Stimulated activated CD4-positive, alpha-beta T cell treated with anti-CD3 and anti-CD28 coated beads, Interleukin-4, amount 100 ng/mL, for 48 hours (primary cell): ENCODE results near the gene LINC00305.

Experiments
- DNase-seq, 2 donors: peaks; one replicate each; pipeline ENCODE4 v3.0.0-alpha.2; 2020; ENCODE audit warnings: low read depth in 2 of 2

LINC00305 gene

DNA sequence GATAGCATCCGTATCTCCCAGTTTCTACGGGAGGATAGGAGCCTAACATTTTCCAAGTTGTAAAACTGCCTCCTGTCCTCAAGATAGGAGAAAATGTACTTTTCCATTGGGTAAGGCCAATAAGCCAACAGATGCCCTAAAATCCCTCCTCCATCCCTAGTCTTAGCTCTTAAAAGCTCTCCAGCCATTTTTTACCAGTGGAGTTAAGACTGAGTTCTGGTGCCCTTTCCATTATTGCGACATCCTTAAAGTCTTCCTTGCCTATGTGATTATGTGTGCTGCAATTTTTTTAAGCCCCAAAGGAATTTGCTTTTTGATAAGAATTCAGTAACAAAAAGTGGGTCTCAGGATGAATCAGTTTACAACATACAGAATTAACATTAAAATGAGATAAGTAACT is 33.0 kb downstream of the LINC00305 start:
- no peak for DNase-seq

GRCh38 chr18:64111950-64112349 is 36.9 kb downstream of the LINC00305 start:
- DNase-seq, result no peak

DNA sequence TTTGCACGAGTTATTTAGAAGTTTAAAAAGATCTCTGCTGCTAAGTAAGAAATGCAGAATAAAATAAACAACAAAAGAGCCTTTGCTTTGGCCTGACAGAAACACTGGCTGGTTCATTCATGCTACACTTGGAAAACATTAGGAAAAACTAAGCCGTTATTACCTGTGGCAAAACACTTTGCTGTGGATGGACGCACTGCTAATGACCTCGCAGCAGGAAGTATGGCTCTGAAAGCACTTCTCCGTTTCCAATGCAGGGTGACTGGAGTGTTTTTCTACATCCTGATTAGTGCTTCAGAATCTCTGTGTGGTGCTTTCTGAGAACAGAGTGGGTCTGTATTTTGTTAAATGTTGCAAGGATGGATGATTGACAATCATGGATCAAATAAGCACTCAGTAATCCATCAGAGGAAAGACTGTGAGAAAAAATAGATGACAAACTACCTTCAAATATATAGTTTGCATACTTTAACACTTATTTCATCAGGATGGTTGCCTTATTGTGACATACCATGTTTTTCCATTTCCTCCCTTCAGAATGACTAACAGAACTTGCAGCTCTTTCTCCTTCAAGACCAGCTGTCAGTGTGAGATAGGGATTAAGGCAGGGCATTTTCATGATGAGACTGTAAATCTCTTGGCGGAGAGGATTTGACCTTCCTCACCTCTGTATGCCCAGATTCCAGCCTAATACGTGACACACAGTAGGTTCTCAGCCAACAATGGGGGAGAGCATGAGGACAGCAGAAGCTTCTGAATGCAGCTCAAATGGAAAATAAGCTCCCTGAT is 38.0 kb downstream of the LINC00305 start:
- no peak for DNase-seq

GRCh38 chr18:64103986-64104385 is 44.9 kb downstream of the LINC00305 start:
- no peak for DNase-seq

DNA sequence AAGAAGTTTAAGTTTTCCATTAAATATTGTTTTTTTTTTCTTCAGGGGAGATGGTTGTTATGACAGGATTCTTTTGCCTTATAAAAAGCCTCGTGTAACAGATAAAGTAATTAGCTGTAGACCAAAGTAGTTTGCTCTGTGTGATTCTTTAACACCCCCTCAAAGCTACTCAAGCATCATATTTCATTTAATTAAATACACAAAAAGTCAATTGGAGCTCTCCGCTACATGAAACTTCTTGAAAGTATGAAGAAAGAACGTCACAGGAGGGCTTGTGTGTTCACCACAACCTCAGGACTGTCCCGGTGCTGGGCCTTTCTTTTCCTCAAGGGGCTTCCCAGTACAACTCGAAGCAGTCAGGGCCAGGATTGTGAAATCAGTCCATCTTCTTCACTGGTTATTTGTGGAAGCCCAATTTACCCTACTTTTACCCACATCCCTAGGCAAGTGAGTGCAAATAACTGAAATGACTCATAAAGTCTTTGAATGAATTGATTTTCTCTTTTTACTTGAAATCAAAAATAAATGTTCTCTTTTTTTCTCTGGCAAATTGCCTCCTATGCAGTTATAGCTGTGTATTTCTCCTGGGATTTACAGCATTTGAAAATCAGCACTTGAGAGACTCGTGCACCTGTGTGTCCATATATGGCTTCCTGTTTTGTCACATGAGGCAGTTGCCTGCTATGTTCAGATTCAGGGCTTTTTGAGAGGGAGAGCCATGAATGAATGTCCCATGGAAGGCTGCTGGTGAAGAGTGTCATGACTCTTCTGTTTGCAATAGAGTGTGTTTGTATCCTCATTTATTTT is 48.6 kb downstream of the LINC00305 start:
- no peak for DNase-seq

DNA sequence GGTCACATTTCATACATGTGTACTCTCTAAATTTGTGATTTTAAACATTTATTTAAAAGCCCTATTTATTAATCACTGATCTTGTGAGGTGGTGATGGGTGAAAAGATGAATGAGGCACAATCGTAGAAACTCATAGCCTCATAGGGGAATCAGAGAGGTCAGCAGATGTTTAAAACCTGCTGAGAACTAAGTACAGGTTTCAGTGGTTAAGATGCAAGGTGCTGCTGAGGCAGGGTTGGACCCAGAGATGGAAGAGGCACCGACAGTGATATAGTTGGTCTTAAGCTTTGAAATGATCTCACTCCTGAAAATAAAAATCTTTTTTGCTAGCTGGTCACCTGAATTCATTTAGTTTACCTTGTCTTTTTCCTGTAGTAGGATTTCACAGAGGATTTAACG is 49.6 kb downstream of the LINC00305 start:
- no peak for DNase-seq

DNA sequence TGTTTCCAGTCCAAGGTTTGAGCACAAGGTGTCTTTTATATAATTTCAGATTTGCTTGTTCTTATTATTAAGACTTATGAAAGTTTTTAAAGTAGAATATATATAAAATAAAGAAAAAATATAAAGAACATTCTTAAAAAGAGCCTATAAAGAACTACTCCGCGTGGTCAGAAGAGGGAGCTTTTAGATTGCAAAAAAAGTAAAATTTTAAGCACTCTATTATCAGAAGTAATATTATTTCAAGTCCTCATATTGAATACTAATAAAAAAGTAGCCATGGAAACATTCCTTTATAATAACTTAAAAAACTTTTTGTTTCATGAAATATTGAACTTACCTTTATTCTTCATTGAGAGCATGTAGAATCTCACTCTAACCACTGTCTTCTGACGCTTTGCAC is 51.4 kb downstream of the LINC00305 start:
- no peak for DNase-seq

DNA sequence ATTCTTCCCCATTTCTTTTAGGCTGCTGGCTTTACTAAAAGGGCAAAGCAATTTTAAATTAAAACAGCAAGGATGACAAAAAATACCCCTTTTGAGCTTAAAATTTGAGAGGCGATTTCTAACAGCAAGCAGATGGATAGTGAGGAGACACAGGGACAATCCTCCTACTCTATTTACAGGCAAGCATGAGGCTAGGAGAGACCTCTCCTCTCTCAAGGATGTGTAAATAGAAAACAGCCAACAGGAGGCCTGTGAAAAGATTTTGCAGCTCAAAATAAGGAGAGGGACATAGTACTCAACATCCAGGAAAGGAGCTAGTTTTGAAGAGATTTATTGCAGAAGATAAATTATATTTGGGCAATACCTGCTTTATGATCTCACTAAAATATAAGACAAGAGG is 53.8 kb downstream of the LINC00305 start:
- no peak for DNase-seq

- no peak for DNase-seq
These were observed 54.7 kb downstream of the LINC00305 start for GRCh38 chr18:64094210-64094609.

GRCh38 chr18:64091526-64091925 is 57.4 kb downstream of the LINC00305 start:
- DNase-seq, result no peak

- no peak for DNase-seq
These were observed 58.0 kb downstream of the LINC00305 start for GRCh38 chr18:64090876-64091275.

DNA sequence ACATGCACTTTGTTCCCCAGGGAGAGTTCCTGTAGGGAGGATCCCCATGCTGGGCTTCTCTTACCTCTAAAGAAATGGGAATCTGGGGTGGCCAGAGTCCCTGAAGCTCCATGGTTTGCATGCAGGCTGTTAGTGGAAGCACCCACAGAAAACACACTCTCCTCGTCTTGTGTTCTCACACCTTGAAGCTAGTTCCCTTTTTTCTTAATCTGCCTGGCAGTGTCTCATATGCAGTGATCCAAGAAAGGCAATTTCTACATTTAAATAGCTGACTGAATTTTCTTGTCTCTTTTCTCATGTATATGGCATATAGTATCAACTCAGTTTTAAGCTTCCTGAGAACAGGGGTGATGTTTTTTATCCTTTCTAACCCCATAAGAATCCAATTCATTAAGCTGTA is 65.0 kb downstream of the LINC00305 start:
- DNase-seq, result no peak

DNA sequence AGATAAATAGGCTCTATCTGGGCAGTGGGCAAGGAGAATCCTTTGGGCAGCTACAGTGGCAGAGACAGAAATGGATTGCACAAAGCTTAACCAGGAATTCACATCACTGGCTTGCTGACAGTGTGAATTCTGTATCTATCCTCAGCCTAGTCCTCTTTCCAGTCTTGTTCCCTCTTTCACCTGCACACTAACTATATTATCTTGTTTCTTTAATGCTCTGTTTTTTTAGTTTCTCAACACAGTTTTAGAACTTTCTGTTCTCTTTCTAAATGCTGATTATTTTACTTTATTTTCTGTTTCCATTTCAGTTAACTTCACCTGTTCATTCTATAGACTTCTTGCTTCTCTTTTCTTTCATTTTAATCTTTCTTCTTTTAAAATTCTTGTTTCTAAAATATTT is 66.4 kb downstream of the LINC00305 start:
- DNase-seq, result no peak

GRCh38 chr18:64082054-64082453 is 66.8 kb downstream of the LINC00305 start:
- no peak for DNase-seq

DNA sequence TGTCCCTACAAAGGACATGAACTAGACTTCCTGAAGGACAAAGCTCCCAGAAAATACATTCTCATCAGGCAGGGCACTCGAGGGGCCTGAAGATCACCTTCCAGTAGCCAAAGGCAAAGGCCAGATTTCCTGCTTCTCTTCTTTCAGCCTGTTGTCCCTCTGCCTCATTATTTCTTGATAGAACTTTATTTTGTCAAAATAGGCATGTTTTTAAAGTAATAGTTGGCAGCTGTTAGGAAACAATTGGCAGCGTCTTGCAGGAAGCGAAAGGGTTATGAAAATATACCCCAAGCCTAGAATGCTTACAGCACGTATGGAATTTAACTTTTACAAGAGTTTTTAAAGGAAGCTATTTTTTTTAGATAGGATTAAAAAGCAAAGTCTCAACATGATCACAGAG is 74.9 kb downstream of the LINC00305 start:
- DNase-seq, result no peak

- DNase-seq, result no peak
These were observed 93.9 kb downstream of the LINC00305 start for GRCh38 chr18:64055019-64055418.

GRCh38 chr18:64053246-64053645 is 95.6 kb downstream of the LINC00305 start:
- DNase-seq, result no peak

DNA sequence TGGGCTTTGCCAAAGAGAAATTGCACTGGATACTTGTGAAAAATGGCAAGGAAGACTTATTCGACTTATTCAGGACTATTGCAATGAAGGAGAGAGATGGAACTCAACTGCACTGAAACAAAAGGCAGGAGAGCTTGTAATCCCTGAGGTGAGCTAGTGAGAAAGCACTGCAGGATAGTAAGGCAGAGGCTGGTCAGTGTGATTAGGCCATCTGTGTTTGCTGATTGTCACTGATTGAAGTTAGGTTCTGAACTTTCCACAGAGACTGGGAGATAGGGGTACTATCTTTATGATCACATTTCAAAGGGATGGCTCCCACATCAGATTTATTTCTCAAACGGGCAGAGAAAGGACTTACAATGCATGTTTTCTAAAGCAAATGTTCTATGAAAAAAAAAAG is 96.1 kb downstream of the LINC00305 start:
- DNase-seq, result no peak

GRCh38 chr18:64044616-64045015 is 104.3 kb downstream of the LINC00305 start:
- DNase-seq, result no peak

GRCh38 chr18:64042728-64043358 is 106.0 kb downstream of the LINC00305 start:
- DNase-seq, result no peak

DNA sequence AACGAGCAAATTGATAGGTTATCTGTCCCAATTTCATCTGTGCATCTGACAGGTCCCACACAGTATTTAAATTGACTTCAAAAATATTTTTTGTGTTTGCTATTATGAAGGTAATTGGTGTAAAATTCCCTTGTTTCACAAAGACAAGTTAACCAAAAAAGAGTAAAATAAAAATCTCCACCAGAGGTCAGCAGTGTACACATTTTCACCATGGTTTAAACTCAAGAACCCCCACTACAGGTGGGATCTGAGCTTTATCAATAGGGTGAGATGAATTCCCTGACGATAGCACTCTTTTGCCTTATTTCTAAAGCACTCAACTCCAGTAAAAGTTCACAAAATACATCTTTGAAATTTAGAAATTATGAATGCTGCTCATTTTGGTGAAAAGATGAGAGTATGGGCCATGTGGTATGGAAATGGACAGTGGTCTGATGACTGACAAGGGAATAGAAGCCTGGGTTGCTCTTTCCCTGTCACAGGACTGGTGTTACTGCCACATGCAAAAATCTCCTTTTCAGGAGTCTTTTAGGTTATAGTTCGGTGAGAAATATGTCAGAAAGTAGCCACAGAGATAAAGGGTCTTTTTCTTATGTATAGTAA is 111.0 kb downstream of the LINC00305 start:
- no peak for DNase-seq

GRCh38 chr18:64032312-64032711 is 116.6 kb downstream of the LINC00305 start:
- DNase-seq, result no peak
